Activated CD4-positive, alpha-beta T cell treated with anti-CD3 and anti-CD28 coated beads, Interleukin-2, Interleukin-6, amounts not matched to agents 100 ng/mL and 50 ng/mL, durations not matched to agents 16 hours and 8 hours (primary cell): ENCODE data around the gene ACACA.
"Not testable (repeated sequence)": the region's sequence is repeated elsewhere in the genome, so short reads cannot be mapped to it uniquely, and the experiment has no call there.

Experiments used
- DNase-seq: peaks from one replicate; pipeline ENCODE4 v3.0.0-alpha.2; 2020

Gene ACACA

GRCh38 chr17:37164057-37164456, 242.6 kb downstream of the ACACA start:
- no peak for DNase-seq

- DNase-seq: no peak
These were observed 243.8 kb downstream of the ACACA start for GRCh38 chr17:37162800-37163199.

- no peak for DNase-seq
These were observed 245.7 kb downstream of the ACACA start for GRCh38 chr17:37160944-37161343.

- DNase-seq: no peak
These were observed 248.3 kb downstream of the ACACA start for GRCh38 chr17:37158290-37158689.

- DNase-seq: no peak
These were observed 258.5 kb downstream of the ACACA start for GRCh38 chr17:37148156-37148555.

- DNase-seq: peak; percentile 23
These were observed 259.3 kb downstream of the ACACA start for GRCh38 chr17:37147301-37147812.

GRCh38 chr17:37146086-37147064, 260.3 kb downstream of the ACACA start:
- DNase-seq: no peak

- no peak for DNase-seq
These were observed 262.4 kb downstream of the ACACA start for GRCh38 chr17:37144075-37144701.

GRCh38 chr17:37143558-37143957, 263.1 kb downstream of the ACACA start:
- not testable (repeated sequence) for DNase-seq

- DNase-seq: no peak
These were observed 264.2 kb downstream of the ACACA start for GRCh38 chr17:37142294-37142896.

- DNase-seq: no peak
These were observed 268.0 kb downstream of the ACACA start for GRCh38 chr17:37138571-37139120.

- DNase-seq: no peak
These were observed 268.6 kb downstream of the ACACA start for GRCh38 chr17:37137906-37138514.

GRCh38 chr17:37137070-37137610, 269.5 kb downstream of the ACACA start:
- no peak for DNase-seq

- DNase-seq: no peak
These were observed 271.1 kb downstream of the ACACA start for GRCh38 chr17:37135576-37135975.

GRCh38 chr17:37134050-37134449, 272.6 kb downstream of the ACACA start:
- DNase-seq: no peak

GRCh38 chr17:37133136-37133535, 273.5 kb downstream of the ACACA start:
- no peak for DNase-seq

GRCh38 chr17:37131669-37132611, 274.7 kb downstream of the ACACA start:
- no peak for DNase-seq

GRCh38 chr17:37130984-37131446, 275.6 kb downstream of the ACACA start:
- no peak for DNase-seq

- DNase-seq: no peak
These were observed 281.8 kb downstream of the ACACA start for GRCh38 chr17:37124821-37125173.

GRCh38 chr17:37123941-37124820, 282.5 kb downstream of the ACACA start:
- DNase-seq: no peak
